Liver (tissue), 9 donors: ENCODE measurements around the gene ARFIP1. TPM values are rescaled to one million over a fixed set of nuclear protein-coding genes. Genes with fewer than 3 reads are reported as not detected.
"Not testable (repeated sequence)": the region's sequence is repeated elsewhere in the genome, so short reads cannot be mapped to it uniquely, and the experiment has no call there.

Experiments used
- DNase-seq: peaks from one replicate; pipeline ENCODE4 v3.0.0-alpha.2; 2017; ENCODE audit warnings: low spot score
- H3K27ac ChIP-seq, 2 donors: one replicate each; pipeline ENCODE4 v1.7.0; 2013; ENCODE audit warnings: inconsistent platforms in 2 of 2, low read length in 2 of 2, control low read depth in 1 of 2, low read depth in 1 of 2, mild to moderate bottlenecking in 1 of 2
- H3K27me3 ChIP-seq, 4 donors: one replicate each; pipeline versions ENCODE4 v1.6.1 to v1.7.0; 2013; ENCODE audit warnings: low read length in 3 of 4, inconsistent platforms in 1 of 4, mild to moderate bottlenecking in 1 of 4, moderate library complexity in 1 of 4; ENCODE audit not compliant: control insufficient read depth in 4 of 4, insufficient read depth in 4 of 4
- H3K36me3 ChIP-seq, 4 donors: one replicate each; pipeline versions ENCODE4 v1.6.1 to v1.7.0; 2013; ENCODE audit warnings: low read length in 3 of 4, mild to moderate bottlenecking in 3 of 4, low read depth in 1 of 4, moderate library complexity in 1 of 4; ENCODE audit not compliant: control insufficient read depth in 4 of 4, insufficient read depth in 3 of 4
- H3K4me1 ChIP-seq, 4 donors: one replicate each; pipeline versions ENCODE4 v1.6.1 to v1.7.0; 2013; ENCODE audit warnings: low read length in 3 of 4, mild to moderate bottlenecking in 3 of 4, moderate library complexity in 1 of 4; ENCODE audit not compliant: control insufficient read depth in 4 of 4, insufficient read depth in 4 of 4
- H3K4me3 ChIP-seq, 3 donors: one replicate each; pipeline versions ENCODE4 v1.6.1 to v1.7.0; 2013; ENCODE audit warnings: low read length in 3 of 3, control low read depth in 1 of 3, low read depth in 1 of 3, mild to moderate bottlenecking in 1 of 3
- H3K9ac ChIP-seq, 2 donors: one replicate each; pipeline ENCODE4 v1.7.0; 2013; ENCODE audit warnings: low read length in 2 of 2, mild to moderate bottlenecking in 2 of 2, moderate library complexity in 2 of 2, control low read depth in 1 of 2, low read depth in 1 of 2
- H3K9me3 ChIP-seq, 4 donors: one replicate each; pipeline versions ENCODE4 v1.6.1 to v1.7.0; 2013; ENCODE audit warnings: low read length in 3 of 4; ENCODE audit not compliant: control insufficient read depth in 4 of 4
- ATF3 ChIP-seq: IDR thresholded peaks from 2 replicates; pipeline ENCODE4 v1.6.1; 2016; ENCODE audit warnings: antibody characterized with exemption
- CTCF ChIP-seq: fragments of 150-350 bp; IDR thresholded peaks from 2 replicates; pipeline ENCODE4 v1.5.1; 2017; ENCODE audit warnings: improper control_type of control experiment, low read depth, low read length; ENCODE audit not compliant: missing input control
- EGR1 ChIP-seq, 2 donors: IDR thresholded peaks; 2 replicates each; pipeline ENCODE4 v1.6.1; 2016 to 2018; ENCODE audit warnings: antibody characterized with exemption in 2 of 2, low read depth in 2 of 2
- FOXA1 ChIP-seq: IDR thresholded peaks from 2 replicates; pipeline ENCODE4 v1.6.1; 2016; ENCODE audit warnings: antibody characterized with exemption
- FOXA2 ChIP-seq: IDR thresholded peaks from 2 replicates; pipeline ENCODE4 v1.6.1; 2016; ENCODE audit warnings: antibody characterized with exemption
- HNF4A ChIP-seq, 2 donors: conservative IDR thresholded peaks; 2 replicates each; pipeline ENCODE4 v1.6.1; 2016; ENCODE audit warnings: antibody characterized with exemption in 2 of 2, mild to moderate bottlenecking in 2 of 2
- HNF4G ChIP-seq: IDR thresholded peaks from 2 replicates; pipeline ENCODE4 v1.6.1; 2016; ENCODE audit warnings: antibody characterized with exemption
- JUND ChIP-seq, 2 donors: IDR thresholded peaks; 2 replicates each; pipeline ENCODE4 v1.6.1; 2016; ENCODE audit warnings: antibody characterized with exemption in 2 of 2
- MAX ChIP-seq: IDR thresholded peaks from 2 replicates; pipeline ENCODE4 v1.6.1; 2016; ENCODE audit warnings: antibody characterized with exemption
- NR2F2 ChIP-seq: IDR thresholded peaks from 2 replicates; pipeline ENCODE4 v1.6.1; 2016; ENCODE audit warnings: antibody characterized with exemption
- RAD21 ChIP-seq, 2 donors: IDR thresholded peaks; 2 replicates each; pipeline ENCODE4 v1.6.1; 2016; ENCODE audit warnings: antibody characterized with exemption in 2 of 2, mild to moderate bottlenecking in 2 of 2
- RXRA ChIP-seq, 2 donors: IDR thresholded peaks; 2 replicates each; pipeline ENCODE4 v1.6.1; 2017 to 2018; ENCODE audit warnings: antibody characterized with exemption in 2 of 2, mild to moderate bottlenecking in 1 of 2
- SP1 ChIP-seq: IDR thresholded peaks from 2 replicates; pipeline ENCODE4 v1.6.1; 2018; ENCODE audit warnings: antibody characterized with exemption, mild to moderate bottlenecking
- YY1 ChIP-seq: IDR thresholded peaks from 2 replicates; pipeline ENCODE4 v1.6.1; 2016; ENCODE audit warnings: antibody characterized with exemption, mild to moderate bottlenecking
- ZBTB33 ChIP-seq: IDR thresholded peaks from 2 replicates; pipeline ENCODE4 v1.6.1; 2016; ENCODE audit warnings: antibody characterized with exemption
- WGBS: extraction: QIAGEN DNeasy Blood & Tissue Kit; methylation state at CpG from one replicate; pipeline ENCODE4 v1.1.7; 2013; 5-methylcytosine and 5-hydroxymethylcytosine counted together
- polyA plus RNA-seq, 2 donors: library from polyadenylated mRNA; stranded (reverse) in 1 of 2; unstranded in 1 of 2; fragments of 200-250 nt in 1 of 2; fragments of >200 nt in 1 of 2; fragmentation: Nextera tagmentation in 1 of 2; extraction: Ambion mirVana in 1 of 2; gene quantifications; one replicate each; pipeline versions ENCODE4 v1.2.1 to v1.2.3, GENCODE V29; 2013 to 2015
- total RNA-seq, 2 donors: library from RNA; depleted of rRNA; stranded (reverse); fragments of >200 nt; gene quantifications; one replicate each; pipeline ENCODE4 v1.2.3, GENCODE V29; 2014
- TF ChIP-seq, protein P1 (sequence below): IDR thresholded peaks from 2 replicates; pipeline ENCODE4 v1.6.1; 2016; ENCODE audit warnings: antibody characterized with exemption, mild to moderate bottlenecking
- donor health status: healthy.
- donor health status: healthy.
- donor health status: healthy.
- donor health status: healthy.
- donor health status: healthy.

ARFIP1 gene
- total and polyA plus RNA-seq, 4 donors, result 6.8 to 16.8 (median 14.9) TPM

- Histone ChIP-seq H3K27ac (no peak overlapping the region), H3K4me1 (no peaks in the 10 kb centered on the region), H3K9ac (no peak overlapping the region), H3K9me3 (no peaks in the 10 kb centered on the region), H3K36me3 (peaks cover 0 to 4% (median 0%) of the 10 kb centered on the region in 4 donors), H3K4me3 (no peak overlapping the region), H3K27me3 (no peaks in the 10 kb centered on the region)
- TF ChIP-seq, protein P1, sequence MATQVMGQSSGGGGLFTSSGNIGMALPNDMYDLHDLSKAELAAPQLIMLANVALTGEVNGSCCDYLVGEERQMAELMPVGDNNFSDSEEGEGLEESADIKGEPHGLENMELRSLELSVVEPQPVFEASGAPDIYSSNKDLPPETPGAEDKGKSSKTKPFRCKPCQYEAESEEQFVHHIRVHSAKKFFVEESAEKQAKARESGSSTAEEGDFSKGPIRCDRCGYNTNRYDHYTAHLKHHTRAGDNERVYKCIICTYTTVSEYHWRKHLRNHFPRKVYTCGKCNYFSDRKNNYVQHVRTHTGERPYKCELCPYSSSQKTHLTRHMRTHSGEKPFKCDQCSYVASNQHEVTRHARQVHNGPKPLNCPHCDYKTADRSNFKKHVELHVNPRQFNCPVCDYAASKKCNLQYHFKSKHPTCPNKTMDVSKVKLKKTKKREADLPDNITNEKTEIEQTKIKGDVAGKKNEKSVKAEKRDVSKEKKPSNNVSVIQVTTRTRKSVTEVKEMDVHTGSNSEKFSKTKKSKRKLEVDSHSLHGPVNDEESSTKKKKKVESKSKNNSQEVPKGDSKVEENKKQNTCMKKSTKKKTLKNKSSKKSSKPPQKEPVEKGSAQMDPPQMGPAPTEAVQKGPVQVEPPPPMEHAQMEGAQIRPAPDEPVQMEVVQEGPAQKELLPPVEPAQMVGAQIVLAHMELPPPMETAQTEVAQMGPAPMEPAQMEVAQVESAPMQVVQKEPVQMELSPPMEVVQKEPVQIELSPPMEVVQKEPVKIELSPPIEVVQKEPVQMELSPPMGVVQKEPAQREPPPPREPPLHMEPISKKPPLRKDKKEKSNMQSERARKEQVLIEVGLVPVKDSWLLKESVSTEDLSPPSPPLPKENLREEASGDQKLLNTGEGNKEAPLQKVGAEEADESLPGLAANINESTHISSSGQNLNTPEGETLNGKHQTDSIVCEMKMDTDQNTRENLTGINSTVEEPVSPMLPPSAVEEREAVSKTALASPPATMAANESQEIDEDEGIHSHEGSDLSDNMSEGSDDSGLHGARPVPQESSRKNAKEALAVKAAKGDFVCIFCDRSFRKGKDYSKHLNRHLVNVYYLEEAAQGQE, result no peak
- no peak for TF ChIP-seq FOXA1
- TF ChIP-seq HNF4G, result no peak
- no peak for TF ChIP-seq NR2F2
- TF ChIP-seq JUND (IDR thresholded peaks at IDR 0.05), result no peak
- TF ChIP-seq ATF3, result no peak
- no peak for TF ChIP-seq RAD21 (IDR thresholded peaks at IDR 0.05)
- no peak for TF ChIP-seq CTCF
- no peak for TF ChIP-seq MAX
- TF ChIP-seq YY1, result no peak
- no peak for TF ChIP-seq RXRA (IDR thresholded peaks at IDR 0.05)
- no peak for TF ChIP-seq EGR1 (IDR thresholded peaks at IDR 0.05; ENCODE audit: low read depth in 2 of 2)
- TF ChIP-seq ZBTB33, result no peak
- no peak for TF ChIP-seq FOXA2
- TF ChIP-seq HNF4A (conservative IDR thresholded peaks at IDR 0.05), result no peak
- no peak for TF ChIP-seq SP1
- DNase-seq, result no peak
- 65% methylated on average over 1 of the region's 1 CpG for WGBS
These were observed 117.1 kb downstream of the ARFIP1 start for GRCh38 chr4:152896811-152897210.

DNA sequence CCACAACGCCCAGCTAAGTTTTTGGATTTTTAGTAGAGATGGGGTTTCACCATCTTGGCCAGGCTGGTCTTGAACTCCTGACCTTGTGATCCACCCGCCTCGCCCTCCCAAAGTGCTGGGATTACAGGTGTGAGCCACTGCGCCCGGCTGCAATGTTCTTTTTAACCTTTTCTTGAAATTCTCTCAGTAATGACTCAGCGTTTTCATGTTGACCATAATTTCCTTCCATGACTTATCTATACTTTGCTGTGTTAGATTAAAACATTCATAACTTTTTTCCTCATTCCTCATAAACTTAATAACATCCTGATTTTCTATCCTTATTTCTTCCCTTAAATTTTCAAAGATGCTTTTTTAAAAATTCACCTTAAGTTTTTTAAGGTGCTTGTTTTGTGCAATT is 118.4 kb downstream of the ARFIP1 start:
- not testable (repeated sequence) for H3K4me3 ChIP-seq, H3K9ac ChIP-seq, H3K27me3 ChIP-seq, H3K9me3 ChIP-seq, H3K27ac ChIP-seq, H3K4me1 ChIP-seq, DNase-seq, H3K36me3 ChIP-seq
- 94% methylated on average over 6 of the region's 6 CpGs for WGBS
